Motor neuron (in vitro differentiated cells): ENCODE measurements around the gene CIDEC. TPM values are rescaled to one million over a fixed set of nuclear protein-coding genes. Genes with fewer than 3 reads are reported as not detected.
"Not testable (repeated sequence)": the region's sequence is repeated elsewhere in the genome, so short reads cannot be mapped to it uniquely, and the experiment has no call there.

ENCODE experiments used
- ATAC-seq, 8 experiments: fragments of 200-7000 bp; cut with Tn5 transposase; replicated peaks in 6 of 8; 2 replicates each; pipeline ENCODE4 v1.8.0; 2021; ENCODE audit warnings: mild to moderate bottlenecking in 8 of 8, moderate library complexity in 8 of 8
- H3K27ac ChIP-seq, 2 donors: fragments of 250-450 bp; sonication (Bioruptor Pico); 2 replicates each; pipeline ENCODE4 v1.9.0; 2021; ENCODE audit warnings: antibody characterized with exemption in 2 of 2, mild to moderate bottlenecking in 2 of 2, moderate library complexity in 1 of 2
- H3K4me1 ChIP-seq, 2 donors: fragments of 250-450 bp; sonication (Bioruptor Pico); replicated peaks in 1 of 2; 2 replicates each; pipeline ENCODE4 v1.6.1; 2021; ENCODE audit warnings: antibody characterized with exemption in 2 of 2, mild to moderate bottlenecking in 2 of 2, moderate library complexity in 1 of 2
- H3K4me3 ChIP-seq, 5 donors: fragments of 250-450 bp; sonication (Bioruptor Pico); 2 replicates each; pipeline ENCODE4 v1.9.0; 2021; ENCODE audit warnings: antibody characterized with exemption in 5 of 5, mild to moderate bottlenecking in 5 of 5, moderate library complexity in 4 of 5
- WGBS, 10 experiments: fragments of 450-650 bp; shearing (Covaris generic); methylation state at CpG; one replicate each; pipeline ENCODE4 v1.0.0; 2022; 5-methylcytosine and 5-hydroxymethylcytosine counted together
- in situ Hi-C, 9 experiments: fragments of 400-800 bp; cut with MboI; loops; one replicate each; pipeline ENCODE4 v1.15.0; 2021; ENCODE audit warnings: low sequenced_read_pairs in 9 of 9, low pct_unique_long_range_greater_than_20kb in 2 of 9; ENCODE audit not compliant: unreplicated experiment in 9 of 9
- total RNA-seq, 8 experiments: library from RNA; unstranded; fragments of 300-600 nt; gene quantifications; 2 replicates each; pipeline versions ENCODE4 v1.2.3 to v1.2.4, GENCODE V29; 2022

Gene CIDEC
- total RNA-seq, 8 experiments from 2014 or later, result 0.43 TPM; not detected in 7

DNA sequence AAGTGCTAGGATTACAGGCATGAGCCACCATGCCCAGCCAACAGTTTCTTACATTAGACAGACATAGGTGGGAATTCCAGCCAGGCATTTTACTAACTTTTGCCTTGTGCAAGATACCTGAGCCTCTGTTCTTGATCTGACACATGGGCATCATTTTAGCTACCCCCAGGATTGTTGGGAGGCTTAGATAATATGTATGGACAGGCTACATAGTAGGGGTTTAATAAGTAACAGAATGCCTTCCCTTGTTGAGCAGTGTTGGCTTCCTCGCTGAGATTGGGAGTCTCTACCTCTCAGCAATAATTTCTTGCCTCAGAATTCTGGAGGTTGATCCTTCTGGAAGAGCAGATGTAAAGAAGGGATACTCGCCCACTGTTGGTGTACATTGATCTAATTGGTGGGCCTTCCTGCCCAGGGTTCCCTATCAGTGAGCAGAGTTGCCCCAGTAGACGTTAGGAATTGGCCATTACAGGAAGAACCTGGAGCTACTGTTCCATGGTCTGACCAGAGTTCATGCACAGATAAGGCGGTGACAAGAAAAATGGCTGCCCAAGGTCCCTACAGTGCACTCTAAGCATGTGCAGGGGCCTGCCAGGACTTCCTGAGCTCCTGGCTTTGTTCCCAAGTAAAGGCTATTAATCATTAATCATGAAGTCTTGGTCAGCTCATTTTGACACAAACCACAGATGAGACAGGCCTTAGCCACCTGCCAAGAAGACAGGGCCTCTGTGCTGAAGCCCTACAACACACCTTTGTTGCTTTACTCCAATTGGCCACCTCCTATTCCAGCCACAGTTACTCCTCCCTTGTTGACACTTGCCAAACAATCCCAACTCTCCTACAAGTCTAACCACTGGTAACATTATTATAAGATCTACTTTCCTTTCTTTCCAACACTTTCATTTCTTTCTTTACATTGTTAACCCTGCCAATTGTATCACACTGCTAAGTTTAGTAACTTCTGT lies 17.6 kb upstream of the CIDEC start:
- in situ Hi-C loops, result no loop called here
- Histone ChIP-seq H3K4me1 (peaks cover 0 to 5% of the 10 kb centered on the region in 2 donors), H3K27ac (no peak overlapping the region), H3K4me3 (no peak overlapping the region)
- peak in 2 of 8 experiments; percentile 16 to 48 for ATAC-seq
- WGBS, 10 experiments, result 26 to 100% (median 73%) methylated on average over 1 to 4 of the region's 4 CpGs

DNA sequence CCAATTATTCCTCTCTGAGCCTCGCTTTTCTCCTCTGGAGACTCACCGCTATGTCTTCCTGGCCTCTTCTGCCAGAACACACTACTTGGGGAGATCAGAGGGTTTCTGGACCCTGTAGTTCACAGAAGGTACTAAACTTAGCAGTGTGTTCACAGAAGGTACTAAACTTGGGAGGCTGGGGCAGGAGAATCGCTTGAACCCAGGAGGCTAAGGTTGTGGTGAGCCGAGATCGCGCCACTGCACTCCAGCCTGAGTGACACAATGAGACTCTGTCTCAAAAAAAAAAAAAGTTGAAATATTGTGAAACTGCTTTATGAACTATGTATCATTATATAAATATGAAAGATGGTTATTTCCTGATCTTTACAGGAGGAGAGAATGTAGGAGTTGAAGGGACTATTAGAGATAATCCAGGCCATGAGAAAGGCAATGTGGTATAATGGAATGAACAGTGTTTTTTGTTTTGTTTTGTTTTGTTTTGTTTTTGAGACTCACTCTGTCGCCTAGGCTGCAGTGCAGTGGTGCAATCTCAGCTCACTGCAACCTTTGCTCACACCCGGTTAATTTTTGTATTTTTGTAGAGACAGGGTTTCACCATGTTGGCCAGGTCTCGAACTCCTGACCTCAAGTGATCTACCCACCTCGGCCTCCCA lies 16.8 kb upstream of the CIDEC start:
- H3K4me1 ChIP-seq, H3K4me3 ChIP-seq, ATAC-seq, in situ Hi-C loops, H3K27ac ChIP-seq: not testable (repeated sequence)
- WGBS, 10 experiments, result 84 to 100% (median 98%) methylated on average over 1 to 8 of the region's 10 CpGs; no CpG with 5 or more reads in 1 of the 10 experiments

DNA sequence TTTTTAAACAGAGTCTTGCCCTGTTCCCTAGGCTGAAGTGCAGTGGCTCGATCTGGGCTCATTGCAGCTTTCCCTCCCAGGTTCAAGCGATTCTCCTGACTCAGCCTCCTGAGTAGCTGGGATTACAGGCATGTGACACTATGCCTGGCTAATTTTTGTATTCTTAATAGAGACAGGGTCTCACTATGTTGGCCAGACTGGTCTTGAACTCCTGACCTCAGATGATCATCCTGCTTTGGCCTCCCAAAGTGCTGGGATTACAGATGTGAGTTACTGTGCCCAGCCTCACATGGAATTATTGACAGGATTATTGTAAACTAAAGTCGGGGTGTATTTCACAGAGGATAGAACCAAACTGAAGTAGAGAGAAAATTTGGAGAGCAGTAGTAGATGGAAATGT lies 15.7 kb upstream of the CIDEC start:
- H3K27ac ChIP-seq, in situ Hi-C loops, H3K4me3 ChIP-seq, H3K4me1 ChIP-seq, ATAC-seq: not testable (repeated sequence)
- 70 to 100% (median 100%) methylated on average over 1 to 3 of the region's 3 CpGs; no CpG with 5 or more reads in 2 of the 10 experiments for WGBS, 10 experiments

GRCh38 chr3:9893739-9894138 lies 13.7 kb upstream of the CIDEC start:
- 67 to 100% (median 92%) methylated on average over 1 of the region's 1 CpG; no CpG with 5 or more reads in 4 of the 10 experiments for WGBS, 10 experiments
- Histone ChIP-seq H3K4me3 (no peak overlapping the region), H3K27ac (no peak overlapping the region), H3K4me1 (peaks cover 8 to 12% of the 10 kb centered on the region in 2 donors)
- ATAC-seq, result no peak
- in situ Hi-C loops, result no loop called here

- in situ Hi-C loops, result no loop called here
- WGBS, 10 experiments, result 4 to 40% (median 11%) methylated on average over 1 to 12 of the region's 12 CpGs; no CpG with 5 or more reads in 1 of the 10 experiments
These were observed 11.1 kb upstream of the CIDEC start for GRCh38 chr3:9891072-9891622.

DNA sequence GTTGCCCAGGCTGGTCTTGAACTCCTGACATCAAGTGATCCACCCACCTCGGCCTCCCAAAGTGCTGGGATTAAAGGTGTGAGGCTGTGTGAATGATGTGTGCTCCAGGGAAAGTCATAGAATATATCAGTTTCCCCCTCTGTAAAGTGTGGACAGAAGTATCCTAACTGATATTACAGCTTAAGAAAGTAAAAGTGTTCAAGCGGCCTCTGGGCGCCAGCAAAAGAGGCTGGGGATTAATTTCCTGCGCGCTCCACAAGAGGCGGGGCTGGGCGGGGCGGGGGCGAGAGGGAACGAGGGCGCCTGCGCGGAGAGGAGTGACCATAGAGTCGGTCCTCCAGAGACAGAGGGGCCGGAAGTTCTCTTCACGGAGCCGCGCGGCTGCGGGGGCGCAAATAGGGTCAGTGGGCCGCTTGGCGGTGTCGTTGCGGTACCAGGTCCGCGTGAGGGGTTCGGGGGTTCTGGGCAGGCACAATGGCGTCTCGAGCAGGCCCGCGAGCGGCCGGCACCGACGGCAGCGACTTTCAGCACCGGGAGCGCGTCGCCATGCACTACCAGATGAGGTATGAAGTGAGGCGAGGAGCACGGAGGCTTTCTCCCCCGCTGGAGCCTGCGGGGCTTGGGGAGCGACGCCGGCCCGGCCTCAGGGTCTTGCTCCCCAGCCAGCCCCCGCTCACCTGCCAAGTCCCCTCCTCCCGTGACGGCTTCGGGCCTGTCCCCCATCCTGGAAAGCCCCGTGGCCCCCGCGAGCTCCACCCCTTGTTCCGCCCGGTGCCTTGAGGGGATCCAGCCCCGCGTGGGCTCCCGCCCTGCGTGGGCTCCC lies 10.4 kb upstream of the CIDEC start, which contains the start of gene JAGN1:
TSS of gene JAGN1 (plus strand) at position 362 of the 823 bp plus-strand sequence. CDS start at position 475, 113 bp downstream.
- ATAC-seq, result peak; percentile 86 to 97 (median 95)
- Histone ChIP-seq H3K27ac (peak within 1 kb of the TSS; percentile 83 to 88), H3K4me1 (peaks cover 7 to 8% of the 10 kb centered on the region in 2 donors), H3K4me3 (peak within 1 kb of the TSS; percentile 85 to 99 (median 88))
- in situ Hi-C loops, result no loop called here
- 0% methylated on average over 1 to 4 of the region's 62 CpGs; no CpG with 5 or more reads in 8 of the 10 experiments for WGBS, 10 experiments

More at GRCh38 chr3:9891072-9891622, 11.1 kb upstream of the CIDEC start:
- no peak for ATAC-seq
- peaks cover 7 to 8% of the 10 kb centered on the region in 2 donors for H3K4me1 ChIP-seq
- H3K27ac ChIP-seq, result peak overlapping the region; percentile 83 to 88
- H3K4me3 ChIP-seq, result peak overlapping the region; percentile 85 to 99 (median 88)

DNA sequence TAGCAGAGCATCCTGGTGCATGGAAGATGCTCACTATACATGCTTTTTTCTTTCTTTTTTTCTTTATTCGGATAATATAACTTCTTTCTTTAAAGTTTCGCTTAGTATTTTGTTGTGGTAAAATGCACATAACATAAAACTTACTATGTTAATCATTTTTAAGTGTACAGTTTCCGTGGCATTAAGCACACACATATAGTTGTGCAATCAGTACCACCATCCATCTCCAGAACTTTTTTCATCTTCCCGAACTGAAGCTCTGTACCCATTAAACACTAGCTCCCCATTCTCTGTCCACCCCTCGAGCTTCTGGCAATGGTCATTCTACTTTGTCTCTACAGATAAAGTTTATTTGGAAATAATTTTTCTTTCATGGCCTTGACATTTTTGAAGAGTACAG lies 9.4 kb upstream of the CIDEC start:
- 19 to 81% (median 70%) methylated on average over 2 to 5 of the region's 5 CpGs for WGBS, 10 experiments
- no peak for ATAC-seq
- peaks cover 7 to 8% of the 10 kb centered on the region in 2 donors for H3K4me1 ChIP-seq
- H3K27ac ChIP-seq, result no peak overlapping the region
- in situ Hi-C loops, result no loop called here
- no peak overlapping the region for H3K4me3 ChIP-seq

DNA sequence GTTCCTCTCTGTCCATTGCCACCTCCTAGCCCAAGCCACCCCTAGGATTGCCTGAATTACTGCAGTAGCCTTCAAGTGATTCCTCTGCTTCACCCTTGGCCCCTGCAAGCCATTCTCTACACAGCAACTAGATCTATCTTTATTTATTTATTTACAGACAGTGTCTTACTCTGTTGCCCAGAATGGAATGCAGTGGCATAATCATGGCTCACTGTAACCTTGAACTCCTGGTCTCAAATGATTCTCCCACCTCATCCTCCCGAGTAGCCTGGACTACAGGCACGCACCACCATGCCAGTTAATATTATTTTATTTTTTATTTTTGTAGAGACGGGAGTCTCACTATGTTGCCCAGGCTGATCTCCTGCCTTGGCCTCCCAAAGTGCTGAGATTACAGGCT lies 8.5 kb upstream of the CIDEC start:
- WGBS, 10 experiments, result 54 to 100% (median 83%) methylated on average over 1 to 3 of the region's 3 CpGs; no CpG with 5 or more reads in 3 of the 10 experiments
- no peak for ATAC-seq
- H3K27ac ChIP-seq, result no peak overlapping the region
- peaks cover 7 to 8% of the 10 kb centered on the region in 2 donors for H3K4me1 ChIP-seq
- in situ Hi-C loops, result no loop called here
- no peak overlapping the region for H3K4me3 ChIP-seq

DNA sequence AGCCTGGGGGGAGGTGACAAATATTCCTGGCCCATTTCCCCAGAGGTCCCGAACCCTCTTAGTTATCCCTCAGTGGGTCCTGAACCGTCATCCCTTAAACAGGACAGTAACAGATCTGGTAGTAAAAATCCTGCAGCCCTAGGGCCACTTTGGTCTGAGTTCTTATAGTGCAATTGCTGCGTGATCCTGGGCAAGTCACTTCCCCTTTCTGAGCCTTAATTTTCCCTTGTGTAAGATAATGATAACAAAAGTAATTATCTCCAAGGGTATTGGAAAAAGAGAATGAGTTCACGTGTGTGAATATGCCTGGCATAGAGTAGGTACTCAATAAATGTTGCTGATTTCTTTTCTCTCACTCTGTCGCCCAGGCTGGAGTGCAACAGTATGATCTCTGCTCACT lies 7.4 kb upstream of the CIDEC start:
- ATAC-seq, result no peak
- no peak overlapping the region for H3K27ac ChIP-seq
- WGBS, 10 experiments, result 46 to 95% (median 73%) methylated on average over 1 to 5 of the region's 5 CpGs; no CpG with 5 or more reads in 1 of the 10 experiments

DNA sequence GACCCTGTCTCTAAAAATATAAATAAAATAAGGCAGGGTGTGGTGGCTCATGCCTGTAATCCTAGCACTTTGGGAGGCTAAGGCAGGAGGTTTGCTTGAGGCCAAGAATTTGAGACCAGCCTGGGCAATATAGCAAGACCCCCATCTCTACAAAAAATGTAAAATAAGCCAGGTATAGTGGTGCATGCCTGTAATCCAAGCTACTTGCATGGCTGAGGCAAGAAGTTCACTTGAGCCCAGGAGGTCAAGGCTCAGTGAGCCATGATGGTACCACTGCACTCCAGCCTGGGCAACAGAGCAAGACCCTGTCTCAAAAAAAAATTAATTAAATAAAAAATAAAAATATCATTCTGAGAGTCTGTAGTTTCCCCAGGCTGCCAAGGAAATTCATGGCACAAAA lies 6.3 kb upstream of the CIDEC start:
- Histone ChIP-seq H3K4me3 (no peak overlapping the region), H3K27ac (no peak overlapping the region), H3K4me1 (peaks cover 3% of the 10 kb centered on the region in 2 donors)
- in situ Hi-C loops, result no loop called here
- ATAC-seq, result no peak

More for the DNA sequence above, 7.4 kb upstream of the CIDEC start:
- Histone ChIP-seq H3K4me3 (no peak overlapping the region), H3K4me1 (peaks cover 7 to 8% of the 10 kb centered on the region in 2 donors)
- in situ Hi-C loops, result no loop called here

GRCh38 chr3:9884555-9885165 lies 4.6 kb upstream of the CIDEC start:
- in situ Hi-C loops, result no loop called here

More at GRCh38 chr3:9884555-9885165, 4.6 kb upstream of the CIDEC start:
- Histone ChIP-seq H3K27ac (no peak overlapping the region), H3K4me1 (no peaks in the 10 kb centered on the region), H3K4me3 (no peak overlapping the region)
- 5 to 95% (median 81%) methylated on average over 2 to 11 of the region's 11 CpGs; no CpG with 5 or more reads in 1 of the 10 experiments for WGBS, 10 experiments
- ATAC-seq, result peak in 3 of 8 experiments; percentile 74 to 94 (median 92)
